Heart right ventricle (tissue), 16 donors: ENCODE measurements around the gene SOX14. TPM values are rescaled to one million over a fixed set of nuclear protein-coding genes. Genes with fewer than 3 reads are reported as not detected.

ENCODE experiments used
- ATAC-seq, 8 donors: fragments of 200-7000 bp; cut with Tn5 transposase; one replicate each; pipeline ENCODE4 v1.9.1; 2020; ENCODE audit warnings: mild to moderate bottlenecking in 8 of 8, moderate library complexity in 8 of 8, moderate number of reproducible peaks in 1 of 8
- DNase-seq, 2 donors: peaks; one replicate each; pipeline ENCODE4 v3.0.0-alpha.2; 2020
- H3K27ac ChIP-seq, 10 donors: fragments of 200-600 bp; sonication (generic) in 2 of 10; one replicate each; pipeline versions ENCODE4 v1.5.0 to v1.8.0; 2020 to 2022; ENCODE audit warnings: mild to moderate bottlenecking in 3 of 10
- H3K27me3 ChIP-seq, 7 donors: fragments of 200-600 bp; one replicate each; pipeline ENCODE4 v1.8.0; 2021 to 2022; ENCODE audit warnings: mild to moderate bottlenecking in 2 of 7
- H3K36me3 ChIP-seq, 9 donors: fragments of 200-600 bp; sonication (generic) in 1 of 9; one replicate each; pipeline versions ENCODE4 v1.5.0 to v1.8.0; 2020 to 2022; ENCODE audit warnings: mild to moderate bottlenecking in 2 of 9
- H3K4me1 ChIP-seq, 9 donors: fragments of 200-600 bp; sonication (generic) in 1 of 9; one replicate each; pipeline versions ENCODE4 v1.5.0 to v1.8.0; 2020 to 2022; ENCODE audit warnings: mild to moderate bottlenecking in 4 of 9
- H3K4me3 ChIP-seq, 10 donors: fragments of 200-600 bp; sonication (generic) in 2 of 10; one replicate each; pipeline versions ENCODE4 v1.5.0 to v1.8.0; 2020 to 2022; ENCODE audit warnings: mild to moderate bottlenecking in 7 of 10, moderate library complexity in 2 of 10
- H3K9me3 ChIP-seq, 11 donors: fragments of 200-600 bp in 10 of 11; sonication (generic) in 2 of 11; one replicate each; pipeline versions ENCODE4 v1.5.0 to v1.8.0; 2013 to 2022; ENCODE audit warnings: mild to moderate bottlenecking in 2 of 11, control low read depth in 1 of 11, moderate library complexity in 1 of 11
- CTCF ChIP-seq, 9 donors: fragments of 200-600 bp; sonication (generic) in 2 of 9; IDR thresholded peaks; one replicate each; pipeline versions ENCODE4 v1.5.0 to v1.8.0; 2021 to 2022; ENCODE audit warnings: antibody characterized with exemption in 9 of 9, mild to moderate bottlenecking in 5 of 9, moderate library complexity in 1 of 9
- WGBS, 2 donors: extraction: QIAGEN DNeasy Blood & Tissue Kit; methylation state at CpG; one replicate each; pipeline ENCODE4 v1.1.7; 2013; ENCODE audit warnings: inconsistent platforms in 1 of 2; 5-methylcytosine and 5-hydroxymethylcytosine counted together
- intact Hi-C, 10 donors: fragments of 100-400 bp; cut with DNase I; formaldehyde crosslinking; loops; one replicate each; pipeline versions ENCODE4 v1.11.1 to v1.14.2; 2022
- polyA plus RNA-seq, 2 donors: library from polyadenylated mRNA; stranded (reverse); fragments of 200-250 nt; gene quantifications; one replicate each; pipeline ENCODE4 v1.2.3, GENCODE V29; 2013
- total RNA-seq, 10 donors: library from RNA; stranded (reverse); fragmentation: NEBNext Ultra II Directional in 3 of 10; extraction: Animal tissue kit (Norgen Biotek cat#: 25700) in 3 of 10; gene quantifications; one replicate each; pipeline versions ENCODE4 v1.2.1 to v1.2.4, GENCODE V29; 2021 to 2023
- donor health status: Arrhythmogenic right ventricular cardiomyopathy.
- donor health status: ischemic (EF 13 %, LVEDD 7.1; RV severe dilation, severe dysfunction).
- donor health status: healthy with polysubstance abuse.
- donor health status: DM: no; HTN: yes; CAD: no.
- donor health status: DM: no; HTN: no; CAD: no.
- donor health status: ischemic (EF 25% LVEDD 6.9; RV normal size, moderate dysfunction).
- donor health status: ischemic (EF 25% LVEDD 5.7; RV mildly dilated, moderate dysfunction).
- donor health status: healthy.
- donor health status: DM: yes; HTN: yes; CAD: no.
- donor health status: Ischemic cardiomyopathy.
- donor health status: ischemic (EF 35%, LVEDD 5.7; RV mildly dilated, moderate dysfunction).
- donor health status: nonischemic (EF 11% LVEDD 7.7; RV severe dilation, severe dysfunction).
- donor health status: DM: yes; HTN: yes; CAD: no.
- donor health status: PGD.
- donor health status: ischemic (EF 29% LVEDD 5.4; RV normal size, mild dysfunction).
- donor health status: nonischemic (EF 23%, LVEDD 6.1; RV moderate dilation, normal function).

Gene SOX14
- total and polyA plus RNA-seq, 12 donors = not detected

DNA sequence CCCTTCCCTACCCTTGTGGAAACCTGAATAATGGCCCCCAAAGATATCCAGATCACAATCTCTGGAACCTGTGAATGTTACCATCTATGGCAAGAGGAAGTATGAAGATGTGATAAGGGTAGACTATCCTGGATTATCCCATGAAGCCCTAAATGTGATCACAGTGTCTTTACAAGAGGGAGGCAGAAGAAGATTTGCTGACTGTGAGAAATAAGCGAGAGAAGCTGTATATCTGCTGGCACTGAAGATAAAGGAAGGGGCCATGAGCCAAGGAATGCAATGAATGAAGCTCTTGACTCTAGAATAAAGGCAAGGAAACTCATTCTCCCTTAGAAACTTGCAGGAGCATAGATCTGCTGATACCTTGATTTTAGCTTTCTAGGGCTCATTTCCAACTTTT is 39.1 kb downstream of the SOX14 start:
- ATAC-seq = no peak
- intact Hi-C loops = no loop called here
- 37 to 56% methylated on average over 1 of the region's 1 CpG for WGBS, 2 donors

GRCh38 chr3:137807998-137808397 is 43.9 kb downstream of the SOX14 start:
- Histone ChIP-seq H3K27me3 (peaks cover 0 to 22% (median under 1%) of the 10 kb centered on the region in 7 donors), H3K4me3 (no peak overlapping the region), H3K36me3 (no peaks in the 10 kb centered on the region), H3K27ac (no peak overlapping the region), H3K9me3 (peaks cover 0 to 17% (median 0%) of the 10 kb centered on the region in 11 donors), H3K4me1 (no peaks in the 10 kb centered on the region)
- ATAC-seq (no peak), DNase-seq (no peak)
- intact Hi-C loops = no loop called here
- WGBS, 2 donors = 37 to 40% methylated on average over 9 of the region's 9 CpGs
- no peak for TF ChIP-seq CTCF (IDR thresholded peaks at IDR 0.05)

More for the DNA sequence above, 39.1 kb downstream of the SOX14 start:
- Histone ChIP-seq H3K4me1 (no peaks in the 10 kb centered on the region), H3K9me3 (peaks cover 0 to 15% (median 0%) of the 10 kb centered on the region in 11 donors), H3K27me3 (peaks cover 0 to 16% (median 0%) of the 10 kb centered on the region in 7 donors), H3K36me3 (no peaks in the 10 kb centered on the region), H3K4me3 (no peak overlapping the region), H3K27ac (no peak overlapping the region)
- no peak for TF ChIP-seq CTCF (IDR thresholded peaks at IDR 0.05)
- no peak for DNase-seq

- Histone ChIP-seq H3K9me3 (peaks cover 0 to 7% (median 0%) of the 10 kb centered on the region in 11 donors), H3K4me1 (no peaks in the 10 kb centered on the region), H3K4me3 (no peak overlapping the region), H3K36me3 (no peaks in the 10 kb centered on the region), H3K27ac (no peak overlapping the region), H3K27me3 (peaks cover 0 to 27% (median 3%) of the 10 kb centered on the region in 7 donors)
- intact Hi-C loops = no loop called here
- no peak for ATAC-seq
- DNase-seq = no peak
- TF ChIP-seq CTCF (IDR thresholded peaks at IDR 0.05) = no peak
These were observed 45.4 kb downstream of the SOX14 start for GRCh38 chr3:137809509-137809908.

DNA sequence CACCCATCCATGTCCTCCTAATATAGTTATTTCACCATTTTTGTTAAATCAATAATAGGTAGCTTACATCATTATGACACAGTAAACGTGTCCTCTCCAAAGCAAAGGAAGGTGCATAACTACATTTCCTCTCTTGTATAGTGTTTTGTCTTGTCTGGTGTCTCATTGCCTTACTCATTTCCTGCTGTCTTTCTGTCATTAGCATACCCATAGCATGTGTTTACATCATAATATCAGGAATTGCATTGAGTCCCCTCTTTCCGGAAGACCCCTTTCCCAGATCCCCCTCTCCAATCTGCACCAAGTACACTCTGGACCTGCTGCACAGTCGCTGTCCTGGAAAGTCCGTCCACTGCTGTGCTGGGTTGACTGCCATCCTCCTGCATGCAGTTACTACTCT is 47.9 kb downstream of the SOX14 start:
- Histone ChIP-seq H3K36me3 (no peaks in the 10 kb centered on the region), H3K27me3 (peaks cover 0 to 38% (median 3%) of the 10 kb centered on the region in 7 donors), H3K9me3 (peaks cover 0 to 4% (median 0%) of the 10 kb centered on the region in 11 donors), H3K27ac (no peak overlapping the region), H3K4me3 (no peak overlapping the region), H3K4me1 (no peaks in the 10 kb centered on the region)
- no peak for TF ChIP-seq CTCF (IDR thresholded peaks at IDR 0.05)
- ATAC-seq (no peak), DNase-seq (no peak)
- 28 to 30% methylated on average over 4 of the region's 4 CpGs for WGBS, 2 donors
- intact Hi-C loops = no loop called here
